K562 (cell line): ENCODE data around the gene SLC8A2. TPM values are rescaled to one million over a fixed set of nuclear protein-coding genes. Genes with fewer than 3 reads are reported as not detected.
A peak's percentile ranks its signal among the peaks of the same experiment; 100 is the strongest.

ENCODE experiments used
- ATAC-seq: fragments of 200-7000 bp; cut with Tn5 transposase; 3 replicates; pipeline ENCODE4 v1.9.1; 2020; ENCODE audit warnings: moderate library complexity
- BruUV-seq: library from RNA; stranded (reverse); fragments of 400-500 nt; replicated peaks from 2 replicates; lab custom pipeline; 2021; lab: Mats Ljungman, UMichigan
- CTCF ChIA-PET: fragments of 300-600 bp; formaldehyde crosslinking; extraction: SDS; loops from one replicate; lab custom pipeline; 2021; ENCODE audit warnings: low intra/inter-chr PET ratio; lab: Yijun Ruan, JAX
- POLR2A ChIA-PET: fragments of 300-600, 350-650 bp; sonication (Branson Sonifier 250); formaldehyde crosslinking; extraction: SDS; loops from one replicate; lab custom pipeline; 2021; ENCODE audit warnings: antibody characterized with exemption, inconsistent platforms; lab: Yijun Ruan, JAX
- DNase-seq, 4 experiments: peaks; one replicate each; pipeline versions ENCODE4 v3.0.0 to v3.0.0-alpha.2; 2011 to 2018; ENCODE audit warnings: low spot score in 3 of 4, mixed read lengths in 3 of 4; ENCODE audit errors: extremely low read depth in 1 of 4
- FAIRE-seq: peaks from 2 replicates; lab custom pipeline; 2011; peaks lifted over from hg19 to GRCh38; lab: Jason Lieb, UNC
- H2AFZ ChIP-seq: 2 replicates; pipeline ENCODE4 v1.6.0; 2011; ENCODE audit warnings: low read depth, low read length, control low read depth, inconsistent platforms
- H3K27ac ChIP-seq: fragments of 200-600 bp; 3 replicates; pipeline ENCODE4 v1.8.0; 2011; ENCODE audit warnings: low read depth, mild to moderate bottlenecking, control low read depth, inconsistent platforms, low read length, moderate library complexity, mixed read lengths; ENCODE audit errors: extremely low read depth
- H3K27me3 ChIP-seq, 2 experiments: fragments of 300-600 bp in 1 of 2; 2 replicates in 1 of 2; 3 replicates in 1 of 2; pipeline versions ENCODE4 v1.6.0 to v1.8.0; 2011; ENCODE audit warnings: inconsistent platforms in 2 of 2, low read length in 2 of 2, mild to moderate bottlenecking in 1 of 2, mixed read lengths in 1 of 2, moderate library complexity in 1 of 2; ENCODE audit not compliant: control insufficient read depth in 2 of 2, insufficient read depth in 2 of 2
- H3K36me3 ChIP-seq: fragments of 300-600 bp; 3 replicates; pipeline ENCODE4 v1.8.0; 2011; ENCODE audit warnings: mild to moderate bottlenecking, low read length, inconsistent platforms; ENCODE audit not compliant: control insufficient read depth, insufficient read depth
- H3K4me1 ChIP-seq, 2 experiments: fragments of 200-600 bp in 1 of 2; replicated peaks in 1 of 2; 2 replicates in 1 of 2; 3 replicates in 1 of 2; pipeline versions ENCODE4 v1.5.1 to v1.8.0; 2011; ENCODE audit warnings: inconsistent platforms in 2 of 2, low read length in 2 of 2, mild to moderate bottlenecking in 1 of 2, mixed read lengths in 1 of 2, moderate library complexity in 1 of 2; ENCODE audit not compliant: control insufficient read depth in 2 of 2, insufficient read depth in 2 of 2
- H3K4me2 ChIP-seq: 2 replicates; pipeline ENCODE4 v1.6.1; 2011; ENCODE audit warnings: low read length, control low read depth, inconsistent platforms, mixed read lengths; ENCODE audit not compliant: insufficient read depth
- H3K4me3 ChIP-seq: fragments of 200-600 bp; sonication (generic), shearing (Covaris generic); 2 replicates; pipeline ENCODE4 v1.5.1; 2016; ENCODE audit warnings: control low read depth, inconsistent platforms
- H3K79me2 ChIP-seq: fragments of 200-600 bp; 3 replicates; pipeline ENCODE4 v1.8.0; 2011; ENCODE audit warnings: low read length, inconsistent platforms; ENCODE audit not compliant: control insufficient read depth, insufficient read depth
- H3K9ac ChIP-seq, 2 experiments: 2 replicates each; pipeline versions ENCODE4 v1.6.0 to v1.6.1; 2011; ENCODE audit warnings: low read depth in 2 of 2, low read length in 2 of 2, control low read depth in 1 of 2, inconsistent platforms in 1 of 2, mild to moderate bottlenecking in 1 of 2, mixed read lengths in 1 of 2; ENCODE audit not compliant: insufficient read depth in 1 of 2
- H3K9me1 ChIP-seq: one replicate; pipeline ENCODE4 v1.6.0; 2011; ENCODE audit warnings: inconsistent platforms, mild to moderate bottlenecking, low read length, moderate library complexity; ENCODE audit not compliant: control insufficient read depth, insufficient read depth
- H3K9me3 ChIP-seq: replicated peaks from 2 replicates; pipeline ENCODE4 v1.5.1; 2011; ENCODE audit warnings: low read depth, low read length, inconsistent platforms; ENCODE audit not compliant: control insufficient read depth, insufficient read depth
- H4K20me1 ChIP-seq: replicated peaks from 2 replicates; pipeline ENCODE4 v1.6.1; 2011; ENCODE audit warnings: low read length, inconsistent platforms, mixed read lengths; ENCODE audit not compliant: control insufficient read depth, insufficient read depth
- CBX8 ChIP-seq: fragments of 200-600 bp; sonication (generic); IDR thresholded peaks from 2 replicates; pipeline ENCODE4 v1.6.1; 2012; ENCODE audit warnings: borderline replicate concordance, mixed run types, low read depth, mild to moderate bottlenecking, moderate library complexity, mixed read lengths, low read length, control low read depth, inconsistent platforms; ENCODE audit not compliant: poor library complexity, severe bottlenecking; ENCODE audit errors: extremely low read depth
- CTBP1 ChIP-seq: fragments of 450-650 bp; IDR thresholded peaks from 2 replicates; pipeline ENCODE4 v1.6.1; 2016; ENCODE audit warnings: borderline replicate concordance
- E2F1 ChIP-seq: sonication (generic); formaldehyde crosslinking; IDR thresholded peaks from 2 replicates; pipeline ENCODE4 v1.8.1; 2023; ENCODE audit warnings: mild to moderate bottlenecking, missing genetic modification reagents, moderate library complexity
- ELF4 ChIP-seq: fragments of 450-650 bp; formaldehyde crosslinking; IDR thresholded peaks from 2 replicates; pipeline ENCODE4 v1.4.0; 2022; ENCODE audit warnings: missing genetic modification characterization
- GATAD2A ChIP-seq: fragments of 450-650 bp; IDR thresholded peaks from 2 replicates; pipeline ENCODE4 v1.6.1; 2017
- HDAC2 ChIP-seq: fragments of 450-650 bp; IDR thresholded peaks from 2 replicates; pipeline ENCODE4 v1.6.1; 2016; ENCODE audit warnings: mild to moderate bottlenecking
- HEY1 ChIP-seq: fragments of 250-450 bp; sonication (Bioruptor Pico); IDR thresholded peaks from 2 replicates; pipeline ENCODE4 v1.5.0; 2020; ENCODE audit warnings: mild to moderate bottlenecking, moderate library complexity, borderline replicate concordance
- HNRNPL ChIP-seq: fragments of 200-400 bp; formaldehyde crosslinking; IDR thresholded peaks from 2 replicates; pipeline ENCODE4 v1.6.1; 2017; ENCODE audit warnings: low read depth, mild to moderate bottlenecking, low read length
- KDM1A ChIP-seq, 2 experiments: fragments of 450-650 bp; IDR thresholded peaks; 2 replicates each; pipeline ENCODE4 v1.6.1; 2016; ENCODE audit warnings: mild to moderate bottlenecking in 2 of 2
- NR2C2 ChIP-seq, 2 experiments: fragments of 200-800 bp in 1 of 2; sonication (Bioruptor generic) in 1 of 2; sonication (generic) in 1 of 2; formaldehyde crosslinking in 1 of 2; IDR thresholded peaks; 2 replicates each; pipeline versions ENCODE4 v1.6.1 to v1.8.0; 2016 to 2022; ENCODE audit warnings: mild to moderate bottlenecking in 1 of 2, missing compliant biosample characterization in 1 of 2, missing genetic modification characterization in 1 of 2, missing genetic modification reagents in 1 of 2
- OTX1 ChIP-seq: fragments of 450-650 bp; formaldehyde crosslinking; IDR thresholded peaks from 2 replicates; pipeline ENCODE4 v1.4.0; 2022; ENCODE audit warnings: mild to moderate bottlenecking
- PURB ChIP-seq: sonication (generic); formaldehyde crosslinking; IDR thresholded peaks from 2 replicates; pipeline ENCODE4 v1.9.0; 2021; ENCODE audit warnings: low read depth, mild to moderate bottlenecking, missing genetic modification reagents
- RBM25 ChIP-seq: fragments of 200-400 bp; formaldehyde crosslinking; IDR thresholded peaks from 2 replicates; pipeline ENCODE4 v1.6.1; 2018; ENCODE audit warnings: low read length, low read depth, moderate library complexity; ENCODE audit not compliant: severe bottlenecking
- SAFB2 ChIP-seq: fragments of 200-400 bp; formaldehyde crosslinking; IDR thresholded peaks from 2 replicates; pipeline ENCODE4 v1.6.1; 2018; ENCODE audit warnings: borderline replicate concordance, low read length, low read depth, moderate library complexity; ENCODE audit not compliant: severe bottlenecking
- SMARCA5 ChIP-seq: fragments of 450-650 bp; IDR thresholded peaks from 2 replicates; pipeline ENCODE4 v1.6.1; 2016
- STAT5A ChIP-seq: IDR thresholded peaks from 2 replicates; pipeline ENCODE4 v1.6.1; 2012; ENCODE audit warnings: low read length, inconsistent platforms, borderline replicate concordance
- TAL1 ChIP-seq: fragments of 450-650 bp; IDR thresholded peaks from 2 replicates; pipeline ENCODE4 v1.6.1; 2016; ENCODE audit warnings: mild to moderate bottlenecking
- ZFP36 ChIP-seq: fragments of 150-350 bp; IDR thresholded peaks from 2 replicates; pipeline ENCODE4 v1.6.1; 2018; ENCODE audit warnings: low read length, low read depth; ENCODE audit not compliant: partially characterized antibody
- ZKSCAN1 ChIP-seq: fragments of 150-350 bp; IDR thresholded peaks from 2 replicates; pipeline ENCODE4 v1.6.1; 2016; ENCODE audit warnings: low read depth, low read length
- ZNF121 ChIP-seq: sonication (generic); formaldehyde crosslinking; conservative IDR thresholded peaks from 2 replicates; pipeline ENCODE4 v1.8.0; 2022; ENCODE audit warnings: missing genetic modification reagents
- ZNF165 ChIP-seq: fragments of 250-450 bp; sonication (Bioruptor Pico); IDR thresholded peaks from 2 replicates; pipeline ENCODE4 v1.4.0; 2020; ENCODE audit warnings: borderline replicate concordance
- ZNF263 ChIP-seq: sonication (generic); formaldehyde crosslinking; IDR thresholded peaks from 2 replicates; pipeline ENCODE4 v1.8.0; 2022; ENCODE audit warnings: mild to moderate bottlenecking, missing genetic modification reagents, borderline replicate concordance
- ZNF347 ChIP-seq: fragments of 450-650 bp; formaldehyde crosslinking; IDR thresholded peaks from 2 replicates; pipeline ENCODE4 v1.4.0; 2020; ENCODE audit warnings: low read depth, mild to moderate bottlenecking, moderate library complexity
- ZNF668 ChIP-seq: fragments of 250-450 bp; sonication (Bioruptor Pico); IDR thresholded peaks from 2 replicates; pipeline ENCODE4 v1.8.0; 2022; ENCODE audit warnings: mild to moderate bottlenecking, inconsistent platforms
- WGBS: fragments of 100-300 bp; shearing (Covaris generic); methylation state at CpG from one replicate; pipeline ENCODE4 v1.1.6; 2016; ENCODE audit warnings: low coverage, mixed read lengths; ENCODE audit not compliant: insufficient coverage; ENCODE audit errors: missing lambda C conversion rate; 5-methylcytosine and 5-hydroxymethylcytosine counted together
- in situ Hi-C: fragments of 300-500 bp; cut with MboI; formaldehyde crosslinking; loops from 4 replicates; pipeline ENCODE4 v1.15.0; 2018; ENCODE audit warnings: inconsistent platforms, mixed read lengths
- intact Hi-C: fragments of 100-400 bp; cut with micrococcal nuclease; formaldehyde crosslinking; loops from 2 replicates; pipeline ENCODE4 v1.14.2; 2022
- polyA plus RNA-seq, 8 experiments: library from polyadenylated mRNA; depleted of rRNA in 4 of 8; stranded (reverse) in 5 of 8; unstranded in 3 of 8; fragments of >200 nt; fragmentation: Nextera tagmentation in 2 of 8; fragmentation: Illumina TruSeq in 1 of 8; extraction: Ambion mirVana in 2 of 8; extraction: Trizol in 1 of 8; gene quantifications; 2 replicates each; pipeline versions ENCODE4 v1.2.1 to v1.2.3, GENCODE V29; 2011 to 2014; ENCODE audit warnings: inconsistent platforms in 1 of 8, missing spikeins in 1 of 8
- total RNA-seq, 7 experiments: library from RNA; depleted of rRNA in 6 of 7; stranded (reverse); fragments of >200 nt in 6 of 7; fragmentation: Illumina TruSeq in 2 of 7; extraction: Trizol in 2 of 7; gene quantifications; 2 replicates each; pipeline versions ENCODE4 v1.2.1 to v1.2.3, GENCODE V29; 2011 to 2021; ENCODE audit warnings: low replicate concordance in 1 of 7

The SLC8A2 gene
- total and polyA plus RNA-seq, 9 of the 15 experiments (the other 6 are each of a cell fraction or from before 2014, with no cell fraction given) = 0.07 to 0.66 (median 0.24) TPM; not detected in 3

GRCh38 chr19:47408156-47408938 lies 63.3 kb downstream of the SLC8A2 start:
- intact Hi-C loops = no loop called here
- CTCF ChIA-PET = no interaction called here
- H4K20me1 ChIP-seq = no peaks in the 10 kb centered on the region; the same call in none of the 2 replicates
- no peak overlapping the region for H3K27ac ChIP-seq
- H3K9me3 ChIP-seq = no peaks in the 10 kb centered on the region
- H2AFZ ChIP-seq = no peak overlapping the region
- no peaks in the 10 kb centered on the region for H3K36me3 ChIP-seq
- no peak overlapping the region for H3K9ac ChIP-seq
- DNase-seq = no peak
- peaks cover 0 to 10% of the 10 kb centered on the region in 2 experiments; a peak in 2 of 5 replicates for H3K4me1 ChIP-seq
- no TSS peak for BruUV-seq
- FAIRE-seq = no peak
- POLR2A ChIA-PET = no interaction called here
- H3K79me2 ChIP-seq = no peaks in the 10 kb centered on the region
- no peak overlapping the region for H3K4me2 ChIP-seq
- ATAC-seq = no peak
- peaks cover 21 to 58% of the 10 kb centered on the region in 2 experiments for H3K27me3 ChIP-seq
- H3K9me1 ChIP-seq = peaks cover 4% of the 10 kb centered on the region
- WGBS = 14% methylated on average over 14 of the region's 14 CpGs
- in situ Hi-C loops = no loop called here
- no peak overlapping the region for H3K4me3 ChIP-seq
- TF ChIP-seq ZNF668 (CRISPR knock-in tag) (no peak), ZNF121 (CRISPR knock-in tag) (peak; percentile 67), GATAD2A (no peak), HEY1 (CRISPR knock-in tag) (no peak), SMARCA5 (0 out of 2 replicates have a peak, but pooled peaks have one; percentile 16), NR2C2 (CRISPR knock-in tag; IDR thresholded peaks at IDR 0.05) (no peak), NR2C2 (tag; IDR thresholded peaks at IDR 0.05) (no peak), ZNF263 (CRISPR knock-in tag) (no peak), PURB (no peak), SAFB2 (no peak), CBX8 (no peak), CTBP1 (no peak), HDAC2 (0 out of 2 replicates have a peak, but pooled peaks have one; percentile 34), RBM25 (peak; percentile 78), HNRNPL (no peak), STAT5A (no peak), TAL1 (no peak), E2F1 (CRISPR knock-in tag) (no peak), KDM1A (IDR thresholded peaks at IDR 0.05) (peak; percentile 58 to 63; a peak in 3 of 4 replicates), ZNF347 (no peak), ZFP36 (peak; percentile 80), ELF4 (CRISPR knock-in tag) (no peak), ZNF165 (CRISPR knock-in tag) (no peak), ZKSCAN1 (no peak), OTX1 (CRISPR knock-in tag) (no peak)
